ENCODE data around the gene RPTOR.

RPTOR gene

GRCh38 chr17:80611816-80612215, 67.2 kb downstream of the RPTOR start:
- TF ChIP-seq GABPA (IDR thresholded peaks at IDR 0.05; ENCODE audit: low read depth) (no peak), CTCF (IDR thresholded peaks at IDR 0.05; ENCODE audit: insufficient read depth, low read length) (no peak), POLR2AphosphoS5 (IDR thresholded peaks at IDR 0.05; ENCODE audit: low read depth) (no peak), SPI1 (IDR thresholded peaks at IDR 0.05; ENCODE audit: borderline replicate concordance, low read depth) (no peak)
- TF ChIP-seq, protein P1, sequence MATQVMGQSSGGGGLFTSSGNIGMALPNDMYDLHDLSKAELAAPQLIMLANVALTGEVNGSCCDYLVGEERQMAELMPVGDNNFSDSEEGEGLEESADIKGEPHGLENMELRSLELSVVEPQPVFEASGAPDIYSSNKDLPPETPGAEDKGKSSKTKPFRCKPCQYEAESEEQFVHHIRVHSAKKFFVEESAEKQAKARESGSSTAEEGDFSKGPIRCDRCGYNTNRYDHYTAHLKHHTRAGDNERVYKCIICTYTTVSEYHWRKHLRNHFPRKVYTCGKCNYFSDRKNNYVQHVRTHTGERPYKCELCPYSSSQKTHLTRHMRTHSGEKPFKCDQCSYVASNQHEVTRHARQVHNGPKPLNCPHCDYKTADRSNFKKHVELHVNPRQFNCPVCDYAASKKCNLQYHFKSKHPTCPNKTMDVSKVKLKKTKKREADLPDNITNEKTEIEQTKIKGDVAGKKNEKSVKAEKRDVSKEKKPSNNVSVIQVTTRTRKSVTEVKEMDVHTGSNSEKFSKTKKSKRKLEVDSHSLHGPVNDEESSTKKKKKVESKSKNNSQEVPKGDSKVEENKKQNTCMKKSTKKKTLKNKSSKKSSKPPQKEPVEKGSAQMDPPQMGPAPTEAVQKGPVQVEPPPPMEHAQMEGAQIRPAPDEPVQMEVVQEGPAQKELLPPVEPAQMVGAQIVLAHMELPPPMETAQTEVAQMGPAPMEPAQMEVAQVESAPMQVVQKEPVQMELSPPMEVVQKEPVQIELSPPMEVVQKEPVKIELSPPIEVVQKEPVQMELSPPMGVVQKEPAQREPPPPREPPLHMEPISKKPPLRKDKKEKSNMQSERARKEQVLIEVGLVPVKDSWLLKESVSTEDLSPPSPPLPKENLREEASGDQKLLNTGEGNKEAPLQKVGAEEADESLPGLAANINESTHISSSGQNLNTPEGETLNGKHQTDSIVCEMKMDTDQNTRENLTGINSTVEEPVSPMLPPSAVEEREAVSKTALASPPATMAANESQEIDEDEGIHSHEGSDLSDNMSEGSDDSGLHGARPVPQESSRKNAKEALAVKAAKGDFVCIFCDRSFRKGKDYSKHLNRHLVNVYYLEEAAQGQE (IDR thresholded peaks at IDR 0.05; ENCODE audit: insufficient replicate concordance, low read depth): no peak
- no peak for DNase-seq (ENCODE audit: low read depth in 1 of 2, low spot score in 1 of 2)
- no peak overlapping the region for H3K27ac ChIP-seq (replicated peaks)
- no peak overlapping the region for H3K4me3 ChIP-seq (replicated peaks; ENCODE audit: insufficient read depth, low read length)
- no peaks in the 10 kb centered on the region for H3K27me3 ChIP-seq (ENCODE audit: insufficient read depth, poor library complexity, severe bottlenecking)

GRCh38 chr17:80612997-80613731, 68.5 kb downstream of the RPTOR start:
- H3K27ac ChIP-seq (replicated peaks): no peak overlapping the region
- H3K4me3 ChIP-seq (replicated peaks; ENCODE audit: insufficient read depth, low read length): no peak overlapping the region
- TF ChIP-seq SPI1 (IDR thresholded peaks at IDR 0.05; ENCODE audit: borderline replicate concordance, low read depth) (no peak), GABPA (IDR thresholded peaks at IDR 0.05; ENCODE audit: low read depth) (no peak), POLR2AphosphoS5 (IDR thresholded peaks at IDR 0.05; ENCODE audit: low read depth) (no peak)
- TF ChIP-seq, protein P1 (IDR thresholded peaks at IDR 0.05; ENCODE audit: insufficient replicate concordance, low read depth): no peak
- H3K27me3 ChIP-seq (ENCODE audit: insufficient read depth, poor library complexity, severe bottlenecking): no peaks in the 10 kb centered on the region
- no peak for DNase-seq (ENCODE audit: low read depth in 1 of 2, low spot score in 1 of 2)

DNA sequence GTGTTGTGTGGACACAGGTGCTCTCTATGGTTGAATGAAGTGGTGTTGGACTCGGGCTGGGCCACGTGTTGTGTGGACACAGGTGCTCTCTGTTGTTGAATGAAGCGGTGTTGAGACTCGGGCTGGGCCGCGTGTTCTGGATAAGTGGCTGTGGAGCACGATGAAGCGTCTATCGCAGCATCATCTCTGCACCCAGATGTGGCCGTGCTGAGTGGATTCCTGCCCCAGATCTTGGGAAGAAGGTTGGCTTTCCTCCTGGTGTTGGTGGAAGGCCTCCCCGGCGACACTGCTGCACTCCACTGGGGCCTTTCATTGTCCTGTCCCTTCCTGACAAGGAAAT, 69.1 kb downstream of the RPTOR start:
- H3K4me3 ChIP-seq (replicated peaks; ENCODE audit: insufficient read depth, low read length): no peak overlapping the region
- DNase-seq (ENCODE audit: low read depth in 1 of 2, low spot score in 1 of 2): no peak
- no peak overlapping the region for H3K27ac ChIP-seq (replicated peaks)
- TF ChIP-seq CTCF (IDR thresholded peaks at IDR 0.05; ENCODE audit: insufficient read depth, low read length) (no peak), POLR2AphosphoS5 (IDR thresholded peaks at IDR 0.05; ENCODE audit: low read depth) (no peak), GABPA (IDR thresholded peaks at IDR 0.05; ENCODE audit: low read depth) (no peak), SPI1 (IDR thresholded peaks at IDR 0.05; ENCODE audit: borderline replicate concordance, low read depth) (no peak)
- TF ChIP-seq, protein P1 (IDR thresholded peaks at IDR 0.05; ENCODE audit: insufficient replicate concordance, low read depth): no peak
- no peaks in the 10 kb centered on the region for H3K27me3 ChIP-seq (ENCODE audit: insufficient read depth, poor library complexity, severe bottlenecking)
